Occipital lobe (tissue), 2 donors: ENCODE results near the gene EMP2. TPM values are rescaled to one million over a fixed set of nuclear protein-coding genes. Genes with fewer than 3 reads are reported as not detected.
"Not testable (repeated sequence)": the region's sequence is repeated elsewhere in the genome, so short reads cannot be mapped to it uniquely, and the experiment has no call there.

Experiments used
- DNase-seq: peaks from one replicate; lab custom pipeline; 2025; lab: John Stamatoyannopoulos, UW
- total RNA-seq: library from RNA; depleted of rRNA; stranded (reverse); fragments of >200 nt; gene quantifications from one replicate; pipeline ENCODE4 v1.2.3, GENCODE V29; 2014

Gene EMP2, protein sequence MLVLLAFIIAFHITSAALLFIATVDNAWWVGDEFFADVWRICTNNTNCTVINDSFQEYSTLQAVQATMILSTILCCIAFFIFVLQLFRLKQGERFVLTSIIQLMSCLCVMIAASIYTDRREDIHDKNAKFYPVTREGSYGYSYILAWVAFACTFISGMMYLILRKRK
- 3.4 TPM for total RNA-seq

DNA sequence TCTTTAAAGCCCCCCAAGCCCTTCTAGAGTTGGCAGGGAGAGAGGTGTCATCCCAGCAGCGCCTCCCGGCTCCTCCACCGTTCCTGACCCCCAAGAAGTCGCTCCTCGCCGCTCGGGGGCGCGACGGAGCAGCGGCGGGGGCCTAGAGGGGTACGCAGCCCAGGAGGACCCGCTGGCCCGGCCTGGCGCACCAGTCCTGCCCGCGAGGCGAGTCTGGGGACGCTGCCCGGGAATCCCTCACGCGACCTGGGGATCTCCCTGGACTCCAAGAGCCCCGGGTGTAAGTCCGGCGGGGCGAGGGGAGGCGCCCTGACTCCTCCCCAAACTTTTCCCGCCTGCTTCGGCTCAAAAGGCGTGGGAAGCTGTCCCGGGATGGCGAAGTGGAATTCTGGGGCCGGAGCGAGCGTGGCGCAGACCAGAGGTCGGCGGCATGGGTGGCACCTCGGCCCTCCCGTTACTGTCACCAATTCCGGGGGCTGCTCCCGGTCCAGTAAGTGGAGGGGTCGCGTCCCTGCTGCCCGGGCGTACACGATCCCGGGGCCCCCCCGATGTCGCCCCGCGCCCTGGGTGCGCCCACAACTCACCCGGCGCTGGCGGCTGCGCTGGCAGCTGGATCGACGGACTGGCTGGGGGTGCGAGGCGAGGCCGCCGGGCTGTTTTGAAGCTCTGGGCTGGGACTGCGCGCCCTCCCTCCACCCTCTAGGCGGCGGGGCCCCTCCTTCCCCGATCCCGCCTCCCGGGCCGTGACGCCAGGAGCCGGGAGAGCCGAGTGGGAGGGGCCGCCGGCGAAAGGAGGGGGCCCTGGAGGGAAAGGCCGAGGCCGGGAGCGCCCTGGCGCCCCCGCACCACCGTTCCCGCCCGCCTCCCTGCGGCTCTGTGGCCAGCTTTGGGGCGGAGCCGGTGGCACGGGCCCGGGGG lies at the start of gene EMP2:
Gene EMP2, minus strand, starts transcription at position 634 of the 918 bp plus-strand sequence. CDS start 32,981 bp downstream, outside the sequence.
- DNase-seq: no peak

DNA sequence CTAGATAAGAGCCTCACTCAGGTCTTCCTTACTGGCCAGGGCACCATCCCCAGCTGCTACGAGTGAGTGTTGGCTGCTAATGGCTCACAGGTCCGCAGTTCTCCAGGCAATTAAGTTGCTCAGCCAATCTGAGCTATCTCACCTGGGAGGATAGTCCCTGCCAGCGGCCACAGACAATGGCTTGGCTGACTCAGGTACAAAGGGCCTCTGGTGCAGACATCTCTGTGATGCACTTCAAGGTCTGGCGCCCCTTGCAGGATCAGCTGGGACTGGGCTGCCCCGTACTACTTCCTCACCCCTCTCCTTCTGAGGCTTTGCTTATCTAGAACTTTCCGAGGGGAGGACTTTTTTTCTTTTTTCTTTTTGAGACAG lies 49.2 kb upstream of the EMP2 start:
- DNase-seq: no peak

DNA sequence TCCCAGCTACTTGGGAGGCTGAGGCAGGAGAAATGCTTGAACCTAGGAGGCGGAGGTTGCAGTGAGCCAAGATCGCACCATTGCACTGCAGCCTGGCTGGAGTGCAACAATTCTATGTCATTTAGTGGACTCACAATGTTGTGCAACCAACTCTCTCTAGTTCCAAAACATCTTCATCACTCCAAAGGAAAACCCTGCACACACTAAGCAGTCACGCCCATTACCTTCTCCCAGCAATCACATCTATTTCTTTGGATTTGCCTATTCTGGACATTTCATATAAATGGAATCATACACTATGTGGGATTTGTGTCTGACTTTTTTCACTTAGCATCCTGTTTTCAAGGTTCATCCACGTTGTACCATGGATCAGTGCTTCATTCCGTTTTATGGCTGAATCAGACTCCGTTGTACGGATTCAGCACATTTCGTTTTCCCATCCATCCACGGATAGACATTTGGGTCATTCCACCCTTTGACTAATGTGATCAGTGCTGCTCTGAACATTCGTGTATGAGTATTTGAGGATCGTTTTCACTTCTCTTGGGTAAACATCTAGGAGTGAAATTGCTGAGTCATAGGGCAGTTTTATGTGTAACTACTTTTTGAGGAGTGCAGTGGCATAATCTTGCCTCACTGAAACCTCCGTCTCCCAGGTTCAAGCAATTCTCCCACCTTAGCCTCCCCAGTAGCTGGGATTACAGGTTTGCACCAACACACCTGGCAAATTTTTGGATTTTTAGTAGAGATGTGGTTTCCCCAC lies 45.4 kb upstream of the EMP2 start:
- no peak for DNase-seq

DNA sequence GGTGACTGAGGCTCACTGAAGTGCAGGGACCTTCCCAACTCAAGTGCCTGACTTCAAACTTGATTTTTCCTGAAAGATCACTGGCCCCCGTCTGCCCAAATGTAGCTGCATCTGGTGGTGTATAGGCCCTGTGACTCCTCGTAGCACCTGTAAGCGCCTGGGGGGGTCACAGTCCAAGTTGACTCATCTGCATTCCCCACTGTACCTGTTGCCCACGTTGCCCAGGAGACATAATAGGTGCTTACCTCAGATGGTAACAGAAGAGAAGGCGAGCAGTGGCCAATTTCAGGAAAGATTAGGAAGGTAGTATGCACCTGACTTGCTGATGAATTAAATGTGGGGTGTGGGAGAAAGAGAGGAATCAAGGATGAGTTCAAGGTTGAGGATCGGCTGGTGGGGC lies 44.1 kb upstream of the EMP2 start:
- DNase-seq: no peak

DNA sequence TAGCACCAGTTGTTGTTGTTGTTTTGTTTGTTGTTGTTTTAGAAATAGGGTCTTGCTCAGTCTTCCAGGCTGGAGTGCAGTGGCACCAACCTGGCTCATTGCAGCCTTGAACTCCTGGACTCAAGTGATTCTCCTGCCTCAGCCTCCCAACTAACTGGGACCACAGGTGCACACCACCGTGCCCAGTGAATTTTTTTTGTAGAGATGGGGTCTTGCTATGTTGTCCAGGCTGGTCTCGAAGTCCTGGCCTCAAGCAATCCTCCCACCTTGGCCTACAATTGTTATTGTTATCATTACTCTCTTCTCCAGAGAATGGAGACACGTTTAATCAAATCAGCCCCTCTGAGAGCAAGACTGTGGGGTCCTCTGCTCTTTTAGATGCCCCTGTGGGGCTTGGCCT lies 42.7 kb upstream of the EMP2 start:
- DNase-seq: no peak

DNA sequence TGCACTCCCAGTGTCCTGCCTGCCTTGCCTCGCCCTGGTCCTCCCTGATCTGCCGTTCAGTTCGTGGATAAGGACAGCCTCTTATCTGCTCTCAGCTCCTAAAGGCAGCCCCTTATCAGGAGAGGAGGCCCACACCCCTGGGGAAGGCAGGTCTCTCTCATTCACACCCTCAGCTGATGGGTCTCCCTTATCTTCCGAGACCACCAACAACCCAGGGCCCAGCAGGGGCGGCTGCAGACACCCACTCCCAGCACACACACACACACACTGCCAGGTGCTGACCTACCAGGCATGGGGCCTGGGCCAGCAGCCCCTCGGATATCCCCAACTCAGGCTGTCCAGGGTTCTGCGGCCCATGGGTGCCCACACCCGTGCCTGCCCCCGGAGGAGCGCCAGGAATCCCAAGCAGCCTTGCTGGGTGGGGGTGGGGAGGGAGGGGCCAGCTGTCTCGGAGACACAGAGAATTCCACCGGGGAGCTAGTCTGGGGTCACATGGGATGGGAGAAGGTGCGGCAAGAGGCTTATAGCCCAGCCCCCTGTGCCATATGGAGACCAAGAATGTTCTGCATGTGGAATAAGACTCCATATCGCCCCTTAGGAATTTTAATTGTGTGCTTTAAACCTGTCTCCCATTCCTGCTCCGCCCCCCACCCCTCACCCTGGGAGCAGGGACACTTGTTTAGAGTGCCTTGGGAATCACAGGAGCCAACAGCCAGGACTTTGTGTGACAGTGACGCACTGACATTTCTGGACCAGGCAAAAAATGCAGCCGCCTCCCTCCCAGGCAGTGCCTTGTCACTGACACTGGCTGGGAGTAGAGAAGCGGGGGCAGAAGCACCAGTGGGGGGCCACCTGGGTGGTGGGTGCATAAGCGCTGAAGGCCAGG lies 41.9 kb upstream of the EMP2 start:
- DNase-seq: no peak

DNA sequence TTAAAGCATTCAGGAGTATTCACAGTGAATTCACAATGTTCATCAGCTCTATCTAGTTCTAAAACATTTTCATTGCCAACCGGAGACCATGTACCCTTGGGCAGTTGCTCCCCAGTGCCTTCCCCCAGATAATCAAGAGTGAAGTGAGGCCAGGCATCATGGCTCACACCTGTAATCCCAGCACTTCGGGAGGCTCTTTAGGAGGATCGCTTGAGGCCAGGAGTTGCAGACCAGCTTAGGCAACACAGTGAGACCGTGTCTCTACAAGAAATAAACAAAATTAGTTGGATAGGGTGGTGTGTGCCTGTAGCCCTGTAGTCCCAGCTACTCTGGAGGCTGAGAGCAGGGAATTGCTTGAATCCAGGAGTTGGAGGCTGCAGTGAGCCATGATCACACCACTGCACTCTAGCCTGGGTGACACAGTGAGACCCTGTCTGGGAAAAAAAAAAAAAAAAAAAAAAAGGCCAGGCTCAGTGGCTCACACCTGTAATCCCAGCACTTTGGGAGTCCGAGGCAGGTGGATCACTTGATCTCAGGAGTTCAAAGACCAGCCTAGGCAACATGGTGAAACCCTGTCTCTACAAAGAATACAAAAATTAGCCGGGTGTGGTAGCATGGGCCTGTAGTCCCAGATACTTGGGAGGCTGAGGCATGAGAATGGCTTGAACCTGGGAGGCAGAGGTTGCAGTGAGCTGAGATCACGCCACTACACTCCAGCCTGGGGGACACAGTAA lies 41.0 kb upstream of the EMP2 start:
- not testable (repeated sequence) for DNase-seq

DNA sequence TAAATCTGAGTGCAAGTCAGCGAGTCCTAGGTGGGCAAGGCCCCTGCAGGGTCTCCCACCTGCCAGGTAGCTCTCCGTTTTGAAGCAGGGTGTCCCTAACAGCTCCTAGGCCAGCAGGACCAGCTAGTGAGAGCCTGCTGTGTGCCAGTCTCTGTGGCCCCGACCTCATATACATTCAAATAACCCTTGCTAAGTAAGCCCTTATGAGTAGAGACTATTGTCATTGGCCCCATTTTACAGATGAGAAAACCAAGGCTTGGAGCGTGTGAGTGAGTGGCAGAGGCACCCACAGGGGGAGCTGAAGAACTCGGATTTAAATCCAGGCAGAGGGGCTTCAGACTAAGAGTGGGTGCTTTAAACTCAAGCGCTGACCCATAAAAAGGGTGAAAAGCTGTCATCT lies 39.7 kb upstream of the EMP2 start:
- no peak for DNase-seq

DNA sequence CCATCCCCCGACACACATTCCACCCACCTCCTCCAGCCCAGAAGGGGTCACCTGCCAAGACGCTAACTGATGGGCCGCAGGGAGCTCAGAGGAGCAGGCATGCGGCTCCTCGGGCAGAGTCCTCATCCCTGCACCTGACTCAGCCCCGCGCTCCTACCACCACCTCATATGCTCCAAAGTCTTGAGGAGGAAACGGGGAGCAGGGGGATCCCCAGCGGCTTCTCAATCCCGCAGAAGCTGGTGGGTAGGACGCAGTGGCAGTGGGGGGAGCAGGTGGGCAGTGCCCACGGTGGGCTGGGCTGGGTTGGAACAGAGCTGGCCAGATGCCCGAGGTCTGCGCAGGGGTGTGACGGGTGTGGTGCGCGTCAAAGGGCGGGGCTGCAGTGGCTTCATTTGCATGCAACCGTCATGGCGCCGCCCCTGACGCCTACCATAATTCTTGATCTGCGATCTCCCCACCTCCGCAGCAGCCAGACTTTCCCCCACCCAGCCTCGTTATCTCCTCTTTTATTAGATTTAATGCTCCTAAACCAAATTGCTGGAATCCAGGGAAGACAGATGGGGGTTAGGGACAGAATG lies 39.0 kb upstream of the EMP2 start:
- DNase-seq: no peak

DNA sequence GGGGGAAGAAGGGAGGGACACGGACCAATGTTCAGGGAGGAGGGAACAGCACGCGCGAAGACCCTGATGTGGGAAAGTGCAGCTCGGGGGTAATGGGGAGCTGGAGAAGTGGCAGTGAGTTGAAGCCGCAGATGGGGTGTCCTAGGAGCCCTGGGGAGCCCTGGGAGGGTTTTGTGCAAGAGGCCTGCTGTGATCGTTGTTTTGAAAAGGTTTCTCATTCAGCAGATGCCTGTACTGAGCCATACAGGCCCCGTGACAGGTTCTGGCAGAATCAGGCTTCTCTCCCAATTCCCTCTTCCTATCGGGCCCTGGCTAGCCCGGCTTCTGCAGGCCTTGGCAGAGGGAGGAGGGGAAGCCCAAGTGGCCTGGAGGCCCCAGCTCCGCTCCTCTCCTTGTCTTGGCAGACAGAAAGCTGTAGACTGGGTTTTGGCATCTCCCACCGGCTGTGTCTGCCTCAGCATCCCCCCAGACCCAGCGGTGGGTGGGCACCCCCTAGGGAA lies 38.4 kb upstream of the EMP2 start:
- no peak for DNase-seq

DNA sequence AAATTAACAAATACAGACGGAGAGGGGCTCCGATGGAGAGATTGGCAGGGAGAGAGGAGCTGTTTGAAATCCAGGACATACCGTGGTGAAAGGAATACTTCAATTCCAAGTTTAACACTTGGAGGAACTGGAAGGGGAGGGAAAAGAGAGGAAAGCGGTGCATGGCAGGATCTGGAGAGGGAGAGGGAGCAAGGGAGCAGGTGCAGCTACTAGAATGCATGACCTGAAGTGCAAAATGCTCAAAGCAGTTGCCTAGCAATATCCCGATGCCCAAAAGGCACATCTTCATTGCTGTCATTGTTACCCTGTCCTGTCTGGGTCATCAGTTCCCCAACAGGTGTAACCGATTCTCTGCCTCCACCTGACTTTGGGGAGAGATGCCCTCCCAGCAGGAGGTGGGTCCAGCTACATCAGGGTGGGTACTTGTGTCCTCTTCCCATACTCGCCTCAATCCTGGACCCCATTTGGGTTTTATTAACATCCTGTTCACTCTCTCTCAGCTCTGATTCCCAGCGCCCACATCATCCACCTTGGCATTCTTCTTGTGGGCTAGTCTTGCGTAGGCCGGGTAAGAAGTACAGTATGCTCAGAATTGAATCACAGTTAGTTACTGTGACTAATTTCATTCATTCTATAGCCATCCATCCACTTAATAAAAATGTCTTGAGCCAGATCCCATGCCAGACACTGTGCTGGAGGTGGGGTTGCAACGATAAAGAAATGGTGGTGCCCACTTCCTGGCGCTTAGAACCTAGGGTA lies 37.4 kb upstream of the EMP2 start:
- no peak for DNase-seq

DNA sequence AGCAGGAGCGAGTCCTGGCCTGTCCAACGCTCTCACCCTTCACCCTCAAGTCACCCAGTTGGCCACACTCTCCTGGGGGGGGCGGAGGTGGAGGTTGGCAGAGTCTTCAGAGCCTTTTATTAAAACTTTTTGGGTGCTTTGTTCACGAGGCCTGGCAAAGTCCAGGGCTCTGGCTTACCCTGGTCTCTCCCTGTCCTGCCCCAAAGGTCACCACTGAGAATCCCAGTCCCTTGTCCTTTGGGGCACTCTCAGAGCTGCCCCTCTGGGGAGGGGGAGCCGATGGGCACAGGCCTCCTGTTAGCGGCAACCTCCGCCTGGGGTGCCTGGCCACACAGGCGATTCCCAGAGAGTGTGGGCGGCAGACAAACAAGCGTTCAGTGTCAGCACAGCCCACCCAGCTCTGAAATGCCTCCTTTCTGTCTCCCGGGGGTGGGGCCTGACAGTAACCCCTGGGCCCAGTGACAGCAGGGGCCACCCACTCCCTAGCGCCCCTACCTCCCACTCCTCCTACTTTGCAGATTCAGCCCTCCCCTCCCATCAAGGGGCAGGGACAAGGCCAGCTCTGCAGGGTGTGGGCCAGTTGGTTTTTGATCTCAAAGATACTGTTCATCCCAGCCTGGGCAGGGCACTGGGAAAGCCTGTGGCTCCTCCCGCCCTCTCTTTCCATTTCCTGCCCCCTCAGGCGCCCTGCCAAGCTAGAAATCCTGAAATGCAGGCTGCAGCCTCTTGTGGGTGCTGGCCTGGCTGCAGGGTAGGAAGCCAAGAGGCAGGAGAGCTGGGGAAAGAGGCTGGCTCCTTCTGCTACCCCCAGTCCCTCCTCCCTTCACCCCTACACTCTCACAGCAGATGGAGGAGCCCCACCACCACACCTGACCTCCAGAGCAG lies 36.6 kb upstream of the EMP2 start:
- DNase-seq: no peak

DNA sequence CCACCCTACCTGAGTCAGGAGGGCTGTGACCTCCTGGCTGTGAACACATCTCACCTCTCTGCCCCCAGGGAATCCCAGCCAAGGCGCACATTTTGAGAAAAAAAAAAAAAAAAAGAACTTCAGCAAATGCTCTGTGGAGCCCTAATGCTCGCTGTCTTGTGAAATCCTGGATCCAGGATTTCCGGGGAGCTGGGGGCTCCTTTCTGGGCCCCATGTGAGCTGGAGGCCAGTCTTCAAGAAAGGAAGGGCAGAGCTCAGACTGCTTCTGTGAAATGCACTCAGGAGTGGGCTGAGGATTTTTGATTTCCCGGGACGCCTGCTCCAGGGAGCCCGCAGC lies 36.0 kb upstream of the EMP2 start:
- no peak for DNase-seq

DNA sequence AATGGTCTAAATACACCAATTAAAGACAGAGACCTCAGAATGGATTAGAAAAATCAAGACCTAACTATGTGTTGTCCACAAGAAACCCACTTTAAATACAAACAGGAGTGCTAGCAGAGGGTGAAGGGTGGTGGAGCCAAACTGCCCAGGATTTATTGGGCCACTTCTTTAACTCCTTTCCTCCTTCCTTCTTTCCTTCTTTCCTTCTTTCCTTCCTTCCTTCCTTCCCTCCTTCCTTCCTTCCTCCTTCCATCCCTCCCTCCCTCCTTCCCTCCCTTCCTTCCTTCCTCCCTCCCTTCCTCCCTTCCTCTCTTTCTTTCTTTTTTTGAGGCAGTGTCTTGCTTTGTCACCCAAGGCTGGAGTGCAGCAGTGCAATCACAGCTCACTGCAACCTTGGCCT lies 34.3 kb upstream of the EMP2 start:
- no peak for DNase-seq

DNA sequence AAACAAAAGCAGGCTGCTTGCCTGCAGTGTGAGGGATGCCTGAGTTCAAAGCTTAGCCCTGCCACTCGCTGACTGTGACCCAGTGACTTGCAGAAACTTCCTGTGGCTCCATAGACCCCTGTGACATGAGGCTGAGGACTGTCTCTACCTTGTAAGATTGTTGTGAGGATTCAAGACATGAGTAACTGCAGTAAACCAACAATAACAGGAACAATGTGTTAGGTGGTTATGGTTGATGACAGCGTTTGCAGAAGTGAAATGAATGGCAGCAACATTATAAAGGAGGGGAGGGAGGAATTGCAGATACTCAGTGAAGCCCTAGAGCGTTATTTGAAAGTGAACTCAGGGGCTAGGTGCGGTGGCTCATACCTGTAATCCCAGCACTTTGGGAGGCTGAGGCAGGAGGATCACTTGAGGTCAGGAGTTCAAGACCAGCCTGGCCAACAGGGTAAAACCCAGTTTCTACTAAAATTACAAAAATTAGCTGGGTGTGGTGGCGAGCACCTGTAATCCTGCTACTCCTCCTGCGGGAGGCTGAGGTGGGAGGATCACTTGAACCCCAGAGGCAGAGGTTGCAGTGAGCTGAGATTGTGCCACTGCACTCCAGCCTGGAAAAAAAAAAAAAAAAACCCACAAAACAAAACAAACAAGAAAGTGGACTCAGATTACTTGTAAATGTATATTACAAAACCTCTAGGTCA lies 33.5 kb upstream of the EMP2 start:
- DNase-seq: no peak

DNA sequence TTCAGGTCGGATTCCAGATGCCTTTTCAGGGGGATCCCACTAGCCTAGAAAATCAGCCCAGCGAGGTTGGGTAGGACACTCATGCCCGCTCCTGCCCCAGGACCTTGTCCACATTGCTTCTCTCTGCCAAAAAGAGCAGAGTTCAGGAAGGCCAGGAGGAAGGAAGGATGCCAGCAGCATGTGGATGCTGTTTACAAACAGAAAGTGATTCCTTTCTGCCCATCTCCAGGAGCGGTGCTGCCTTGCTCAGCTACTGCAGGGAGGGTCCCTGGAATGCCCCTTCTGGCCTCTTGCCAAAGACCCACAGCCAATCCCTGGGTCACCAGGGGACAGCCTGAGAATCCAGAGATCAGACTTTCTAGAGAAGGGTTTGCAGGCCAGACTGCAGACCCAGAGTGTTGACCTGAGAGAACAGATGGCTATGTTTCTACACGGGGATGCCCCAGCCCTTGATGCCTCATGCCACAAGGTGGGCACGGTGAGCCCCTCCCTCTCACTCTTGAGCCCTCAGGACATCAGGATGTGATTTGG lies 32.3 kb upstream of the EMP2 start:
- DNase-seq: no peak

DNA sequence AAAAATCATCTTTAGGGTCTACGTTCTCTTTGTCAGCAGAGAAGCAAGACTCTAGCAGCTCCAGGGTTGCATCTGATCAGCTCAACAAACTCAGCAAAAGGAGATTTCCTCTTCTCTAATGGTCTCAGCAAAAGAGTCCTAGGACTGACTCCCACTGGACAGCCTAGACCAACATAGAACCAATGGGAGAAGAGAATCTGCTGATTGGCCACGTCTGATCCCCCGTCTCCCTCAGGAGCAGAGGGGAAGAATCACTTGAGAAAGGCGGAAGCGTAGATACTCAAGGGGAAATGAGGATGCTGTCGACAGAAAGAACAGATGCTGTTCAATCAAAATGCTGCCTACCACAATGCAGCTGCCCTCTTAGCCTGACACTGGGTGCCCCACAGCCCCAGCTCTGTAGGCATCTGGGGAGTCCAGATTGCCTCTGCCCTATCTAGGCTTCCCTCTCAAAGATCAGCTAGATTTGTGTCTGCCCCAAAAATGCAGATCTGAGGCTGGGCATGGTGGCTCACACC lies 31.5 kb upstream of the EMP2 start:
- DNase-seq: no peak
